Measurements from ENCODE around the gene IZUMO3. TPM values are rescaled to one million over a fixed set of nuclear protein-coding genes. Genes with fewer than 3 reads are reported as not detected.
"Not testable (repeated sequence)": the region's sequence is repeated elsewhere in the genome, so short reads cannot be mapped to it uniquely, and the experiment has no call there.

The IZUMO3 gene, protein sequence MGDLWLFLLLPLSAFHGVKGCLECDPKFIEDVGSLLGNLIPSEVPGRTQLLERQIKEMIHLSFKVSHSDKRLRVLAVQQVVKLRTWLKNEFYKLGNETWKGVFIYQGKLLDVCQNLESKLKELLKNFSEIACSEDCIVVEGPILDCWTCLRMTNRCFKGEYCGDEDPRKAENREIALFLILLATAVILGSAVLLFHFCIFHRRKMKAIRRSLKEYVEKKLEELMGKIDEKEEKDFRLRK
- not detected in 2 replicates for total RNA-seq (ENCODE audit: low replicate concordance)

GRCh38 chr9:24545847-24546522, at the start of gene IZUMO3:
Gene IZUMO3 (minus strand): TSS chr9:24545897. CDS start chr9:24545649, 248 bp downstream.
- TF ChIP-seq CTCF (IDR thresholded peaks at IDR 0.05; ENCODE audit: insufficient read depth, low read length): no peak
- DNase-seq (ENCODE audit: low read depth): no peak
- no peak within 1 kb of the TSS for H3K4me3 ChIP-seq (ENCODE audit: low read depth, low read length)

DNA sequence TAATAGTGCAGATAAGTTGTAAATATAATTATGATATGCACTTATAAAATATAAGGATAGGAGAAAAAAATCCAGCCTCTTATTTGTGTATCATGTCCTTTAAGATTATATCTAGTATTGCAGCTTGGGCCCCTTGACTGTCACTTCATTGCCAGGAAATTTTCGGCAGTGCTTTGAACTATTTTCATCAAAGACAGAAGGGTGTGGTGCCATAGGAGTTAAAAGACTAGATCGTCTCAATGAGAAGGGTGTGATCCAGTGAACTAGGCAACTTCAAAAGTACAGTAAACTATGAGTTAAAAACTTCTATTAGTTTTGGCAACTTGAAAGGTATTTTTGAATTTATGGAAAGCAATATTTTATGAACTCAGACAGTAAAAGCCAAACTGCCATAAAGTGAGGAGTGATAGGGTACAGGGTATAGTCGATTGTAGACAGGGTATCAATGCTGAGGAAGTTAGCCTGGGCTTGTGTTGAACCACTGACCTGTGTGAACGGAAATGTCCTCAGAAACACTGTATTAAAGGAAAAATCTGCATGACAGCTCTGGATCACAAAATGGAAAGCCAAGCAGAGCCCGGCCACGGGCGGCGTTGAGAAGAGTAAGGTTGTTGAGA, 48.6 kb upstream of the IZUMO3 start:
- no peak for DNase-seq (ENCODE audit: low read depth)
- no peak overlapping the region for H3K4me3 ChIP-seq (ENCODE audit: low read depth, low read length)
- TF ChIP-seq CTCF (IDR thresholded peaks at IDR 0.05; ENCODE audit: insufficient read depth, low read length): no peak

DNA sequence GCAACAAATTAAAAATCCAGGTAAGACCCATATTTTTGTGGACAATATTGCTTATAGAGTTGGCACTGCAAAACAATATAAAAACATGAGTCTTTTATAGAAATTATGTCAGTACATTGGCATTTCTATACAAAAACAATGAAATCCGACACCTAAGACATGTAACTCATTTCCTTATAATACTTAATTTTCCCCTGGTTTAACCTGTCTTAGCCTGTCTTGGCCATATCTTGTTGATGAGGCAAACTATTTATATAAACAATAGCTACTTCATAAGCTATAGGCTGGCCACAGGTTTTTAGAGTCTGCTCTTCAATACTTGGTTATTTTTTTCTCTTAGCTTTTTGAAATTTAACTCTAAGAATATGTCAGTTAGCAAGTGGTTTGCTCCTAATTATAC, 44.7 kb upstream of the IZUMO3 start:
- no peak for DNase-seq (ENCODE audit: low read depth)
- H3K4me3 ChIP-seq (ENCODE audit: low read depth, low read length): no peak overlapping the region
- no peak for TF ChIP-seq CTCF (IDR thresholded peaks at IDR 0.05; ENCODE audit: insufficient read depth, low read length)

- TF ChIP-seq CTCF (IDR thresholded peaks at IDR 0.05; ENCODE audit: insufficient read depth, low read length): no peak
- H3K4me3 ChIP-seq (ENCODE audit: low read depth, low read length): no peak overlapping the region
- no peak for DNase-seq (ENCODE audit: low read depth)
These were observed 42.2 kb upstream of the IZUMO3 start for GRCh38 chr9:24587883-24588282.

DNA sequence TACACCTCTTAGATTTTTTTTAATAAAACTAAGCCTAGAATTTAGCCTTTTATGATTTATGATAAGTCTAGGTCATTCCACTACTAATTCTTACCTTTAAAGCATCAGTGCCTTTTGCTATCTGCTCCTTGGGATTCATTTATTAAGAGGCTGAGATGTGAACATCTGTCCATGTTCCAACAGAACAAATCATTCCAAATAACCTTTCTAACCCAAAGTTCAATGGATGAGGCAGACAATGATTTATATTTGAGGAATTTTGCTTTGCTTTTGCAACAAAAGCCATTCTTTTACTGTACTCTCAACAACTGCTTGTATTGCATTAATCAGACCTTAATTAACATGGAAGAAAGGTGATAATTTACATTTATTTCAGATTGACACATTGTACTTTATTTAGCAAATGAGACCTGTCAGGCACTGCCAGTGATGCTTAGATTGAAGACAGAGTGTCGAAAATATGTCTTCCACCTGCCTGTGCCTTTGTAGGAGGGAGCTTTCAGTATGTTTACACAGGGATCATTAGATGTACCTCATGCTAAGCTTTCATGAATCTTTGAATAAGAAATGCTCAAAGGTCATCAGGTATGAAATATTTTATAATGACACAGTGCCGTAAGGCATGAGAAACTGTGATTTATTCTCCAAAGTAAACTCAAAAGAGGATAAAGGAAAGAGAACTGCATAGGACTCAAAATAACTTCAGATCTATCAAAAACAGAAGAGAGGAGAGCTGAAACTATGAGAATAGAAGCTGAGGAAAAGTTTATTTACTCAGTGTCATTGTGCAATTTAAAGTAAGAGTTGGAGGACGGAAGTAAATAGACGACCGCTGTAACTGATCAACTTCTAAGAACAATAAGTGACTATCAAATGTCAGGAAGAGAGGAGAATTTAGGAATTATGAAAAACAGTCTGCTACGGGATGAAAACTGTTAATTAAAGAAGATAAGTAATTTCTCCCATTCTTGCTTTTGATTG, 36.7 kb upstream of the IZUMO3 start:
- TF ChIP-seq CTCF (IDR thresholded peaks at IDR 0.05; ENCODE audit: insufficient read depth, low read length): no peak
- no peak for DNase-seq (ENCODE audit: low read depth)

DNA sequence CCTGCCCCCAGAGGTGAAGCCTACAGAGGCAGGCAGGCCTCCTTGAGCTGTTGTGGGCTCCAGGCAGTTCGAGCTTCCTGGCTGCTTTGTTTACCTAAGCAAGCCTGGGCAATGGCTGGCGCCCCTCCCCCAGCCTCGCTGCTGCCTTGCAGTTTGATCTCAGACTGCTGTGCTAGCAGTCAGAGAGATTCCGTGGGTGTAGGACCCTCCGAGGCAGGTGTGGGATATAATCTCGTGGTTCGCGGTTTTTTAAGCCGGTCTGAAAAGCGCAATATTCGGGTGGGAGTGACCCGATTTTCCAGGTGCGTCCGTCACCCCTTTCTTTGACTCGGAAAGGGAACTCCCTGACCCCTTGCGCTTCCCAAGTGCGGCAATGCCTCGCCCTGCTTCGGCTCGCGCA, 34.3 kb upstream of the IZUMO3 start:
- not testable (repeated sequence) for H3K4me3 ChIP-seq (ENCODE audit: low read depth, low read length); DNase-seq (ENCODE audit: low read depth)

More for the DNA sequence above, 36.7 kb upstream of the IZUMO3 start:
- H3K4me3 ChIP-seq (ENCODE audit: low read depth, low read length): no peak overlapping the region
